ENCODE results near the gene WDR3. TPM values are rescaled to one million over a fixed set of nuclear protein-coding genes. Genes with fewer than 3 reads are reported as not detected.
A peak's percentile ranks its signal among the peaks of the same experiment; 100 is the strongest.

Gene WDR3
- total RNA-seq, 2 donors from 2014 or later = 4.3 to 12.6 TPM

GRCh38 chr1:117928881-117929342, 627 bp upstream of the WDR3 start:
- peak in 1 of 2 donors; percentile 20 for TF ChIP-seq CTCF (IDR thresholded peaks at IDR 0.05)
- peak; percentile 63 for DNase-seq (ENCODE audit: low spot score)
- peak overlapping the region; percentile 80 to 83 for H3K27ac ChIP-seq
- peaks cover 0 to 32% of the 10 kb centered on the region in 2 donors for H3K4me1 ChIP-seq
- H3K4me3 ChIP-seq = peak overlapping the region; percentile 83 to 89
- H3K27me3 ChIP-seq = no peaks in the 10 kb centered on the region
- no peaks in the 10 kb centered on the region for H3K36me3 ChIP-seq
- H3K9me3 ChIP-seq = no peaks in the 10 kb centered on the region

- peak overlapping the region; percentile 83 to 89 for H3K4me3 ChIP-seq
- peaks cover 0 to 32% of the 10 kb centered on the region in 2 donors for H3K4me1 ChIP-seq
- no peaks in the 10 kb centered on the region for H3K27me3 ChIP-seq
- no peak for DNase-seq (ENCODE audit: low spot score)
- TF ChIP-seq CTCF (IDR thresholded peaks at IDR 0.05) = no peak
- no peaks in the 10 kb centered on the region for H3K9me3 ChIP-seq
- H3K27ac ChIP-seq = peak overlapping the region; percentile 80 to 83
- H3K36me3 ChIP-seq = peaks cover 9% of the 10 kb centered on the region
These were observed 571 bp downstream of the WDR3 start for GRCh38 chr1:117930173-117930447.

GRCh38 chr1:117930484-117930883, 945 bp downstream of the WDR3 start:
- TF ChIP-seq CTCF (IDR thresholded peaks at IDR 0.05) = no peak
- Histone ChIP-seq H3K27ac (peak overlapping the region; percentile 80 to 83), H3K4me1 (peaks cover 0 to 32% of the 10 kb centered on the region in 2 donors), H3K9me3 (no peaks in the 10 kb centered on the region), H3K4me3 (peak overlapping the region; percentile 83 to 89), H3K27me3 (no peaks in the 10 kb centered on the region), H3K36me3 (peaks cover 9% of the 10 kb centered on the region)
- no peak for DNase-seq (ENCODE audit: low spot score)

- Histone ChIP-seq H3K4me3 (no peak overlapping the region), H3K9me3 (no peaks in the 10 kb centered on the region), H3K27me3 (no peaks in the 10 kb centered on the region), H3K27ac (no peak overlapping the region), H3K36me3 (peaks cover 12% of the 10 kb centered on the region), H3K4me1 (peaks cover 0 to 32% of the 10 kb centered on the region in 2 donors)
- no peak for DNase-seq (ENCODE audit: low spot score)
- no peak for TF ChIP-seq CTCF (IDR thresholded peaks at IDR 0.05)
These were observed 3.0 kb downstream of the WDR3 start for GRCh38 chr1:117932576-117932975.

GRCh38 chr1:117933769-117934168, 4.2 kb downstream of the WDR3 start:
- H3K36me3 ChIP-seq = peaks cover 24% of the 10 kb centered on the region
- no peak for TF ChIP-seq CTCF (IDR thresholded peaks at IDR 0.05)
- no peak overlapping the region for H3K27ac ChIP-seq
- H3K27me3 ChIP-seq = no peaks in the 10 kb centered on the region
- H3K4me3 ChIP-seq = no peak overlapping the region
- H3K9me3 ChIP-seq = no peaks in the 10 kb centered on the region
- H3K4me1 ChIP-seq = peaks cover 0 to 21% of the 10 kb centered on the region in 2 donors
- no peak for DNase-seq (ENCODE audit: low spot score)

GRCh38 chr1:117942293-117942692, 12.8 kb downstream of the WDR3 start:
- DNase-seq (ENCODE audit: low spot score) = no peak
- Histone ChIP-seq H3K36me3 (peaks cover 93% of the 10 kb centered on the region), H3K4me1 (no peaks in the 10 kb centered on the region), H3K4me3 (no peak overlapping the region), H3K9me3 (no peaks in the 10 kb centered on the region), H3K27ac (no peak overlapping the region), H3K27me3 (no peaks in the 10 kb centered on the region)
- TF ChIP-seq CTCF (IDR thresholded peaks at IDR 0.05) = no peak
